HepG2 (cell line): ENCODE data around the gene CHN2. TPM values are rescaled to one million over a fixed set of nuclear protein-coding genes. Genes with fewer than 3 reads are reported as not detected.

ENCODE experiments used
- ATAC-seq: fragments of 200-7000 bp; cut with Tn5 transposase; 3 replicates; pipeline ENCODE4 v1.9.1; 2020; ENCODE audit warnings: mild to moderate bottlenecking, moderate library complexity
- BruUV-seq: library from RNA; stranded (reverse); fragments of 400-500 nt; replicated peaks from 2 replicates; lab custom pipeline; 2021; lab: Mats Ljungman, UMichigan
- CTCF ChIA-PET: fragments of 300-600 bp; formaldehyde crosslinking; extraction: SDS; loops from one replicate; lab custom pipeline; 2021; ENCODE audit warnings: low total read pairs, inconsistent platforms, low intra/inter-chr PET ratio; lab: Yijun Ruan, JAX
- POLR2A ChIA-PET: fragments of 350-600 bp; sonication (Branson Sonifier 250); formaldehyde crosslinking; loops from one replicate; lab custom pipeline; 2020; ENCODE audit warnings: antibody characterized with exemption, inconsistent platforms; lab: Yijun Ruan, JAX
- DNase-seq: peaks from one replicate; pipeline ENCODE4 v3.0.0-alpha.2; 2015; ENCODE audit warnings: low spot score
- FAIRE-seq: peaks from 3 replicates; lab custom pipeline; 2011; peaks lifted over from hg19 to GRCh38; lab: Jason Lieb, UNC
- H2AFZ ChIP-seq: one replicate; pipeline ENCODE4 v1.6.1; 2011; ENCODE audit warnings: low read length, inconsistent platforms
- H3K27ac ChIP-seq: fragments of 300-600 bp; 3 replicates; pipeline ENCODE4 v1.8.0; 2011; ENCODE audit warnings: mixed run types, mild to moderate bottlenecking, mixed read lengths, low read length, inconsistent platforms; ENCODE audit not compliant: insufficient read depth; ENCODE audit errors: extremely low read length
- H3K27me3 ChIP-seq, 2 experiments: fragments of 200-600 bp in 1 of 2; 2 replicates in 1 of 2; 3 replicates in 1 of 2; pipeline versions ENCODE4 v1.6.0 to v1.8.0; 2011; ENCODE audit warnings: low read length in 2 of 2, mild to moderate bottlenecking in 2 of 2, moderate library complexity in 2 of 2, inconsistent platforms in 1 of 2; ENCODE audit not compliant: insufficient read depth in 2 of 2, control insufficient read depth in 1 of 2
- H3K36me3 ChIP-seq, 2 experiments: fragments of 200-600 bp in 1 of 2; replicated peaks in 1 of 2; 2 replicates in 1 of 2; 3 replicates in 1 of 2; pipeline versions ENCODE4 v1.5.1 to v1.8.0; 2011; ENCODE audit warnings: low read length in 2 of 2, inconsistent platforms in 1 of 2; ENCODE audit not compliant: insufficient read depth in 2 of 2, control insufficient read depth in 1 of 2
- H3K4me1 ChIP-seq: 2 replicates; pipeline ENCODE4 v1.5.1; 2012; ENCODE audit warnings: low read length, inconsistent platforms; ENCODE audit not compliant: insufficient read depth
- H3K4me2 ChIP-seq: 2 replicates; pipeline ENCODE4 v1.6.0; 2011; ENCODE audit warnings: low read depth, low read length, inconsistent platforms
- H3K4me3 ChIP-seq, 3 experiments: fragments of 200-600 bp in 1 of 3; sonication (generic), shearing (Covaris generic) in 1 of 3; replicated peaks in 1 of 3; 2 replicates each; pipeline ENCODE4 v1.5.1; 2011 to 2016; ENCODE audit warnings: low read length in 3 of 3, inconsistent platforms in 2 of 3, low read depth in 2 of 3, mild to moderate bottlenecking in 2 of 3, control low read depth in 1 of 3, mixed read lengths in 1 of 3; ENCODE audit not compliant: insufficient read depth in 1 of 3
- H3K79me2 ChIP-seq: one replicate; pipeline ENCODE4 v1.6.1; 2011; ENCODE audit warnings: low read length, inconsistent platforms; ENCODE audit not compliant: insufficient read depth
- H3K9ac ChIP-seq: 2 replicates; pipeline ENCODE4 v1.6.0; 2011; ENCODE audit warnings: mild to moderate bottlenecking, low read depth, low read length, inconsistent platforms; ENCODE audit not compliant: insufficient read depth
- H3K9me3 ChIP-seq: 2 replicates; pipeline ENCODE4 v1.5.1; 2012; ENCODE audit warnings: mild to moderate bottlenecking, low read length
- H4K20me1 ChIP-seq: 2 replicates; pipeline ENCODE4 v1.6.0; 2011; ENCODE audit warnings: inconsistent platforms, mild to moderate bottlenecking, low read length, moderate library complexity; ENCODE audit not compliant: insufficient read depth
- ARHGAP35 ChIP-seq: sonication (generic); formaldehyde crosslinking; IDR thresholded peaks from 2 replicates; pipeline ENCODE4 v1.9.0; 2022; ENCODE audit warnings: mild to moderate bottlenecking, inconsistent platforms, moderate library complexity, missing genetic modification reagents, borderline replicate concordance
- KAT7 ChIP-seq: IDR thresholded peaks from 2 replicates; pipeline ENCODE4 v1.6.1; 2018; ENCODE audit warnings: borderline replicate concordance, missing compliant biosample characterization
- RCOR2 ChIP-seq: IDR thresholded peaks from 2 replicates; pipeline ENCODE4 v1.6.1; 2016; ENCODE audit warnings: missing biosample characterization, missing genetic modification reagents
- RXRB ChIP-seq: IDR thresholded peaks from 2 replicates; pipeline ENCODE4 v1.6.1; 2016; ENCODE audit warnings: borderline replicate concordance, missing genetic modification reagents, missing compliant biosample characterization
- SMARCC2 ChIP-seq: fragments of 450-650 bp; IDR thresholded peaks from 2 replicates; pipeline ENCODE4 v1.6.1; 2017; ENCODE audit warnings: antibody characterized with exemption, mild to moderate bottlenecking
- TGIF2 ChIP-seq: IDR thresholded peaks from 2 replicates; pipeline ENCODE4 v1.6.1; 2016; ENCODE audit warnings: control low read depth, missing compliant biosample characterization
- ZBTB38 ChIP-seq: sonication (generic); formaldehyde crosslinking; IDR thresholded peaks from 2 replicates; pipeline ENCODE4 v1.5.1; 2020; ENCODE audit warnings: mild to moderate bottlenecking, missing genetic modification reagents
- ZNF12 ChIP-seq: sonication (generic); formaldehyde crosslinking; IDR thresholded peaks from 2 replicates; pipeline ENCODE4 v1.5.0; 2020; ENCODE audit warnings: missing genetic modification reagents
- ZNF343 ChIP-seq: sonication (generic); formaldehyde crosslinking; IDR thresholded peaks from 2 replicates; pipeline ENCODE4 v1.4.0; 2020; ENCODE audit warnings: mild to moderate bottlenecking, missing genetic modification reagents
- WGBS: methylation state at CpG from one replicate; pipeline ENCODE4 v1.1.6; 2017; ENCODE audit warnings: low lambda C conversion rate; 5-methylcytosine and 5-hydroxymethylcytosine counted together
- in situ Hi-C: cut with HindIII; loops from 2 replicates; pipeline ENCODE4 v1.10.0; 2017; ENCODE audit warnings: low pct_unique_long_range_greater_than_20kb; ENCODE audit not compliant: extremely low pct_ligation_motif_present
- intact Hi-C: fragments of 100-400 bp; cut with micrococcal nuclease; formaldehyde crosslinking; loops from one replicate; pipeline ENCODE4 v1.10.0; 2022; ENCODE audit not compliant: unreplicated experiment
- polyA plus RNA-seq, 8 experiments: library from polyadenylated mRNA; depleted of rRNA in 3 of 8; stranded (reverse) in 7 of 8; unstranded in 1 of 8; fragments of >200 nt; fragmentation: Illumina TruSeq in 4 of 8; extraction: Trizol in 4 of 8; gene quantifications; 2 replicates each; pipeline versions ENCODE4 v1.2.1 to v1.2.3, GENCODE V29; 2011 to 2016; ENCODE audit warnings: low read depth in 4 of 8, missing spikeins in 1 of 8, mixed read lengths in 1 of 8; ENCODE audit not compliant: insufficient read depth in 1 of 8
- total RNA-seq, 5 experiments: library from RNA; depleted of rRNA; stranded (reverse); fragments of >200 nt; fragmentation: Illumina TruSeq; extraction: Trizol; gene quantifications; 2 replicates each; pipeline ENCODE4 v1.2.3, GENCODE V29; 2016; ENCODE audit warnings: low read depth in 1 of 5
- TF ChIP-seq, protein P1 (sequence below): sonication (generic); formaldehyde crosslinking; IDR thresholded peaks from 2 replicates; pipeline ENCODE4 v1.4.0; 2020; ENCODE audit warnings: mild to moderate bottlenecking, missing genetic modification reagents, borderline replicate concordance
- TF ChIP-seq, protein P2 (sequence below): sonication (generic); formaldehyde crosslinking; conservative IDR thresholded peaks from 2 replicates; pipeline ENCODE4 v1.8.0; 2022; ENCODE audit warnings: low read depth, missing genetic modification reagents
- TF ChIP-seq, protein P3 (sequence below): sonication (generic); formaldehyde crosslinking; conservative IDR thresholded peaks from 2 replicates; pipeline ENCODE4 v1.4.0; 2020; ENCODE audit warnings: missing genetic modification reagents
- TF ChIP-seq, protein P4 (sequence below), 2 experiments: sonication (generic) in 1 of 2; formaldehyde crosslinking in 1 of 2; IDR thresholded peaks; 2 replicates each; pipeline versions ENCODE4 v1.5.1 to v1.6.1; 2011 to 2020; ENCODE audit warnings: borderline replicate concordance in 1 of 2, low read depth in 1 of 2, low read length in 1 of 2, mild to moderate bottlenecking in 1 of 2, missing genetic modification reagents in 1 of 2, moderate library complexity in 1 of 2

Gene CHN2
- total and polyA plus RNA-seq, 2 of the 13 experiments (the other 11 are each of a cell fraction or from before 2014, with no cell fraction given) = 23.5 to 30.5 TPM

DNA sequence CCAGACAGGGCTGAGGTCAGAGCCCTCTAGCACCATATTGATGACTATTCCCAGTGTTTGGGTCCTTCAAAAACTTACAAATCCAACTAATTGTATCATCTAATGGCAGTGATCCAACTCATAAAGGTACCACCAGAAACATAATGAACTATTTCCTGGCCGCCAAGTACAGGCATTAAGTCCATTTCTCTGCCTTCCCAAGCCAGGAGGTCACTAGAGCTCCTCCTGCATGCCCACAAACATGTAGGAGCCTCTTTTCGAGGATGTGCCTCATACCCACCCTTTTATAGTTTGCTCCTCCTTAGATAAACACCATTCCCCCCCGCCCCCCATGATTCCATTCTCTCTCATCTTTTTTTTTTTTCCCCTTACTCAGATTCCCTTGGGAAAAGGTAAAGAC is 91.3 kb downstream of the CHN2 start:
- Histone ChIP-seq H2AFZ (no peak overlapping the region), H3K4me3 (no peak overlapping the region), H4K20me1 (no peaks in the 10 kb centered on the region), H3K79me2 (peaks cover 36% of the 10 kb centered on the region), H3K9ac (no peak overlapping the region), H3K4me2 (no peak overlapping the region), H3K9me3 (no peaks in the 10 kb centered on the region), H3K36me3 (peaks cover 4 to 8% of the 10 kb centered on the region in 2 experiments; a peak in 2 of 5 replicates), H3K27ac (no peak overlapping the region), H3K4me1 (peaks cover 68% of the 10 kb centered on the region), H3K27me3 (no peaks in the 10 kb centered on the region)
- no peak for FAIRE-seq
- ATAC-seq = no peak
- 100% methylated on average over 3 of the region's 3 CpGs for WGBS
- in situ Hi-C loops (no loop called here), intact Hi-C loops (no loop called here)
- ChIA-PET CTCF (no interaction called here), POLR2A (no interaction called here)
- no TSS peak for BruUV-seq
- no peak for DNase-seq
- TF ChIP-seq, protein P1, sequence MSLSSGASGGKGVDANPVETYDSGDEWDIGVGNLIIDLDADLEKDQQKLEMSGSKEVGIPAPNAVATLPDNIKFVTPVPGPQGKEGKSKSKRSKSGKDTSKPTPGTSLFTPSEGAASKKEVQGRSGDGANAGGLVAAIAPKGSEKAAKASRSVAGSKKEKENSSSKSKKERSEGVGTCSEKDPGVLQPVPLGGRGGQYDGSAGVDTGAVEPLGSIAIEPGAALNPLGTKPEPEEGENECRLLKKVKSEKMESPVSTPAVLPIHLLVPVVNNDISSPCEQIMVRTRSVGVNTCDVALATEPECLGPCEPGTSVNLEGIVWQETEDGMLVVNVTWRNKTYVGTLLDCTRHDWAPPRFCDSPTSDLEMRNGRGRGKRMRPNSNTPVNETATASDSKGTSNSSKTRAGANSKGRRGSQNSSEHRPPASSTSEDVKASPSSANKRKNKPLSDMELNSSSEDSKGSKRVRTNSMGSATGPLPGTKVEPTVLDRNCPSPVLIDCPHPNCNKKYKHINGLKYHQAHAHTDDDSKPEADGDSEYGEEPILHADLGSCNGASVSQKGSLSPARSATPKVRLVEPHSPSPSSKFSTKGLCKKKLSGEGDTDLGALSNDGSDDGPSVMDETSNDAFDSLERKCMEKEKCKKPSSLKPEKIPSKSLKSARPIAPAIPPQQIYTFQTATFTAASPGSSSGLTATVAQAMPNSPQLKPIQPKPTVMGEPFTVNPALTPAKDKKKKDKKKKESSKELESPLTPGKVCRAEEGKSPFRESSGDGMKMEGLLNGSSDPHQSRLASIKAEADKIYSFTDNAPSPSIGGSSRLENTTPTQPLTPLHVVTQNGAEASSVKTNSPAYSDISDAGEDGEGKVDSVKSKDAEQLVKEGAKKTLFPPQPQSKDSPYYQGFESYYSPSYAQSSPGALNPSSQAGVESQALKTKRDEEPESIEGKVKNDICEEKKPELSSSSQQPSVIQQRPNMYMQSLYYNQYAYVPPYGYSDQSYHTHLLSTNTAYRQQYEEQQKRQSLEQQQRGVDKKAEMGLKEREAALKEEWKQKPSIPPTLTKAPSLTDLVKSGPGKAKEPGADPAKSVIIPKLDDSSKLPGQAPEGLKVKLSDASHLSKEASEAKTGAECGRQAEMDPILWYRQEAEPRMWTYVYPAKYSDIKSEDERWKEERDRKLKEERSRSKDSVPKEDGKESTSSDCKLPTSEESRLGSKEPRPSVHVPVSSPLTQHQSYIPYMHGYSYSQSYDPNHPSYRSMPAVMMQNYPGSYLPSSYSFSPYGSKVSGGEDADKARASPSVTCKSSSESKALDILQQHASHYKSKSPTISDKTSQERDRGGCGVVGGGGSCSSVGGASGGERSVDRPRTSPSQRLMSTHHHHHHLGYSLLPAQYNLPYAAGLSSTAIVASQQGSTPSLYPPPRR (CRISPR knock-in tag) = no peak
- TF ChIP-seq, protein P2, sequence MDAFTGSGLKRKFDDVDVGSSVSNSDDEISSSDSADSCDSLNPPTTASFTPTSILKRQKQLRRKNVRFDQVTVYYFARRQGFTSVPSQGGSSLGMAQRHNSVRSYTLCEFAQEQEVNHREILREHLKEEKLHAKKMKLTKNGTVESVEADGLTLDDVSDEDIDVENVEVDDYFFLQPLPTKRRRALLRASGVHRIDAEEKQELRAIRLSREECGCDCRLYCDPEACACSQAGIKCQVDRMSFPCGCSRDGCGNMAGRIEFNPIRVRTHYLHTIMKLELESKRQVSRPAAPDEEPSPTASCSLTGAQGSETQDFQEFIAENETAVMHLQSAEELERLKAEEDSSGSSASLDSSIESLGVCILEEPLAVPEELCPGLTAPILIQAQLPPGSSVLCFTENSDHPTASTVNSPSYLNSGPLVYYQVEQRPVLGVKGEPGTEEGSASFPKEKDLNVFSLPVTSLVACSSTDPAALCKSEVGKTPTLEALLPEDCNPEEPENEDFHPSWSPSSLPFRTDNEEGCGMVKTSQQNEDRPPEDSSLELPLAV = no peak
- TF ChIP-seq, protein P3, sequence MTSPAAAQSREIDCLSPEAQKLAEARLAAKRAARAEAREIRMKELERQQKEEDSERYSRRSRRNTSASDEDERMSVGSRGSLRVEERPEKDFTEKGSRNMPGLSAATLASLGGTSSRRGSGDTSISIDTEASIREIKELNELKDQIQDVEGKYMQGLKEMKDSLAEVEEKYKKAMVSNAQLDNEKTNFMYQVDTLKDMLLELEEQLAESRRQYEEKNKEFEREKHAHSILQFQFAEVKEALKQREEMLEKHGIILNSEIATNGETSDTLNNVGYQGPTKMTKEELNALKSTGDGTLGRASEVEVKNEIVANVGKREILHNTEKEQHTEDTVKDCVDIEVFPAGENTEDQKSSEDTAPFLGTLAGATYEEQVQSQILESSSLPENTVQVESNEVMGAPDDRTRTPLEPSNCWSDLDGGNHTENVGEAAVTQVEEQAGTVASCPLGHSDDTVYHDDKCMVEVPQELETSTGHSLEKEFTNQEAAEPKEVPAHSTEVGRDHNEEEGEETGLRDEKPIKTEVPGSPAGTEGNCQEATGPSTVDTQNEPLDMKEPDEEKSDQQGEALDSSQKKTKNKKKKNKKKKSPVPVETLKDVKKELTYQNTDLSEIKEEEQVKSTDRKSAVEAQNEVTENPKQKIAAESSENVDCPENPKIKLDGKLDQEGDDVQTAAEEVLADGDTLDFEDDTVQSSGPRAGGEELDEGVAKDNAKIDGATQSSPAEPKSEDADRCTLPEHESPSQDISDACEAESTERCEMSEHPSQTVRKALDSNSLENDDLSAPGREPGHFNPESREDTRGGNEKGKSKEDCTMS (CRISPR knock-in tag) = no peak
- no peak for TF ChIP-seq TGIF2 (CRISPR knock-in tag)
- TF ChIP-seq SMARCC2 = no peak
- TF ChIP-seq RCOR2 = no peak
- TF ChIP-seq RXRB (CRISPR knock-in tag) = no peak
- TF ChIP-seq ZNF12 (CRISPR knock-in tag) = no peak
- no peak for TF ChIP-seq ZNF343
- TF ChIP-seq ARHGAP35 (CRISPR knock-in tag) = no peak
- no peak for TF ChIP-seq ZBTB38 (CRISPR knock-in tag)
- TF ChIP-seq, protein P4, sequence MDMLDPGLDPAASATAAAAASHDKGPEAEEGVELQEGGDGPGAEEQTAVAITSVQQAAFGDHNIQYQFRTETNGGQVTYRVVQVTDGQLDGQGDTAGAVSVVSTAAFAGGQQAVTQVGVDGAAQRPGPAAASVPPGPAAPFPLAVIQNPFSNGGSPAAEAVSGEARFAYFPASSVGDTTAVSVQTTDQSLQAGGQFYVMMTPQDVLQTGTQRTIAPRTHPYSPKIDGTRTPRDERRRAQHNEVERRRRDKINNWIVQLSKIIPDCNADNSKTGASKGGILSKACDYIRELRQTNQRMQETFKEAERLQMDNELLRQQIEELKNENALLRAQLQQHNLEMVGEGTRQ (IDR thresholded peaks at IDR 0.05; ENCODE audit: low read depth, low read length) = no peak
- TF ChIP-seq, protein P4 (CRISPR knock-in tag; IDR thresholded peaks at IDR 0.05; ENCODE audit: borderline replicate concordance) = no peak
- no peak for TF ChIP-seq KAT7 (CRISPR knock-in tag)
